IPS-18a (cell line): ENCODE data around the gene LIMS1.

Experiments
- H3K27ac ChIP-seq: one replicate; pipeline ENCODE4 v1.5.1; 2013; ENCODE audit warnings: low read length
- H3K27me3 ChIP-seq: one replicate; pipeline ENCODE4 v1.6.1; 2013; ENCODE audit warnings: mild to moderate bottlenecking, low read length; ENCODE audit not compliant: control insufficient read depth, insufficient read depth
- H3K36me3 ChIP-seq: one replicate; pipeline ENCODE4 v1.6.1; 2013; ENCODE audit warnings: low read depth, low read length; ENCODE audit not compliant: control insufficient read depth
- H3K4me1 ChIP-seq: one replicate; pipeline ENCODE4 v1.6.1; 2013; ENCODE audit warnings: low read depth, low read length; ENCODE audit not compliant: control insufficient read depth
- H3K4me3 ChIP-seq: one replicate; pipeline ENCODE4 v1.5.1; 2013; ENCODE audit warnings: low read length
- H3K9ac ChIP-seq: one replicate; pipeline ENCODE4 v1.6.1; 2013; ENCODE audit warnings: mild to moderate bottlenecking, low read length, moderate library complexity
- H3K9me3 ChIP-seq: one replicate; pipeline ENCODE4 v1.6.1; 2013; ENCODE audit warnings: low read depth, low read length; ENCODE audit not compliant: control insufficient read depth

LIMS1 gene

GRCh38 chr2:108607706-108608301 lies 73.5 kb downstream of the LIMS1 start:
- H3K4me1 ChIP-seq: peaks cover 3% of the 10 kb centered on the region
- no peaks in the 10 kb centered on the region for H3K9me3 ChIP-seq
- H3K27me3 ChIP-seq: no peaks in the 10 kb centered on the region
- no peak overlapping the region for H3K27ac ChIP-seq
- H3K4me3 ChIP-seq: no peak overlapping the region
- no peak overlapping the region for H3K9ac ChIP-seq
- H3K36me3 ChIP-seq: no peaks in the 10 kb centered on the region

GRCh38 chr2:108611021-108611420 lies 76.8 kb downstream of the LIMS1 start:
- Histone ChIP-seq H3K4me1 (peaks cover 3% of the 10 kb centered on the region), H3K27me3 (no peaks in the 10 kb centered on the region), H3K9ac (no peak overlapping the region), H3K36me3 (no peaks in the 10 kb centered on the region), H3K9me3 (no peaks in the 10 kb centered on the region), H3K4me3 (no peak overlapping the region), H3K27ac (no peak overlapping the region)

DNA sequence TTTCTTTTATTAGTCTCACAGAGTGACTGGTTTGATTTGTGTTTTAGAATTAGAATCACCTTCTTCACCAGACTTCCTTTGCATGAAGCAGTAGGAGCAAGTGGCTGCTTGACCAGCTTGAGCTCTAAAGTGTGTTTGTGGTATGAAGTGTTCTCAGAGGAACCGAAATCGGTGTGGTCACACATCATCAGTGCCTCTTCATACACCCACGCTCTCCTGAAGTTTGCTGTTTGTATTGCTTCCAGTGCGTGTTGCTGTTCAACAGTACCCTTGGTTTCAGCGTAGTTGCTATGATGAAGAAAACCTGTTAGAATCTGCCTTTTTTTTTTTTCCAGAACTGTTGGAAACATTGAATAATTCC lies 77.9 kb downstream of the LIMS1 start:
- Histone ChIP-seq H3K27ac (no peak overlapping the region), H3K9me3 (no peaks in the 10 kb centered on the region), H3K36me3 (no peaks in the 10 kb centered on the region), H3K4me3 (no peak overlapping the region), H3K9ac (no peak overlapping the region), H3K27me3 (no peaks in the 10 kb centered on the region), H3K4me1 (peaks cover 3% of the 10 kb centered on the region)

DNA sequence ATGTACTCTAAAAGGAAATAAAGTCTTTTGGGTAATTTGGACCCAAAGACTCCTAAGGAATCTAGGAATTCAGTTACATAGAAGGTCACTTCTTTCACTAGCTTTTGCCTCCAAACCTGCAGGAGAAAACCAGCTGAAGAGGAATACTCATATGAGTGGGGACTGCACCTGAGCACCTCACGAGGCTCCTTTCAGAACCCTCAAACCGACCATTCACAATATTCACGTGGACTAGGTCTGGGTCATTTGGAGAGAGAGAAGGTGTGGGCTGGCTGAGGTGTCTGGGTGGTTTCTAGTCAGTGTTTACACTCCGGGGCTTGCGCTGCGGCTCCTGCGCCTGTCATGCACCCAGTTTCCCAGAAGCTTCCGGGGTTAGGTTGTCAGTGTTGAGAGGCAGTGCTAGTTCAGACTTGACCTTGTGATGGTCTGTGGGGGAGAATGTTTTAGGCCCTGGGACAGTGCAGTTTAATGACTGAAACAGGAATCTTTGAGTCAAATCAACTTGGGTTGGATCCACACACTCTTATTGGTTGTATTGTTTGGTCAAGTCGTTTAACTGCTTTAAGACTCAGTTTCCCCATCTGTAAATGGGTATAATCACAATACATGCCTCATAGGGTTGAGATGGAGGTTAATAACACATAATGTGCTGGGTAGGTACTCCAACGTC lies 78.4 kb downstream of the LIMS1 start:
- Histone ChIP-seq H3K4me3 (no peak overlapping the region), H3K36me3 (no peaks in the 10 kb centered on the region), H3K27ac (no peak overlapping the region), H3K27me3 (no peaks in the 10 kb centered on the region), H3K9ac (no peak overlapping the region), H3K9me3 (no peaks in the 10 kb centered on the region), H3K4me1 (peaks cover 3% of the 10 kb centered on the region)

GRCh38 chr2:108613261-108614042 lies 79.2 kb downstream of the LIMS1 start:
- Histone ChIP-seq H3K36me3 (no peaks in the 10 kb centered on the region), H3K27ac (no peak overlapping the region), H3K9ac (no peak overlapping the region)

GRCh38 chr2:108614043-108614545 lies 79.8 kb downstream of the LIMS1 start:
- Histone ChIP-seq H3K4me1 (peaks cover under 1% of the 10 kb centered on the region), H3K9ac (no peak overlapping the region), H3K27ac (no peak overlapping the region)

More at GRCh38 chr2:108613261-108614042, 79.2 kb downstream of the LIMS1 start:
- Histone ChIP-seq H3K4me3 (no peak overlapping the region), H3K27me3 (no peaks in the 10 kb centered on the region), H3K4me1 (peaks cover 3% of the 10 kb centered on the region), H3K9me3 (no peaks in the 10 kb centered on the region)

GRCh38 chr2:108614659-108615058 lies 80.4 kb downstream of the LIMS1 start:
- Histone ChIP-seq H3K36me3 (no peaks in the 10 kb centered on the region), H3K9ac (no peak overlapping the region), H3K4me1 (no peaks in the 10 kb centered on the region), H3K4me3 (no peak overlapping the region), H3K9me3 (no peaks in the 10 kb centered on the region), H3K27ac (no peak overlapping the region), H3K27me3 (no peaks in the 10 kb centered on the region)

More at GRCh38 chr2:108614043-108614545, 79.8 kb downstream of the LIMS1 start:
- H3K36me3 ChIP-seq: no peaks in the 10 kb centered on the region
- no peaks in the 10 kb centered on the region for H3K27me3 ChIP-seq
- no peak overlapping the region for H3K4me3 ChIP-seq
- no peaks in the 10 kb centered on the region for H3K9me3 ChIP-seq

GRCh38 chr2:108615480-108616090 lies 81.3 kb downstream of the LIMS1 start:
- H3K9ac ChIP-seq: no peak overlapping the region
- no peaks in the 10 kb centered on the region for H3K9me3 ChIP-seq
- no peak overlapping the region for H3K4me3 ChIP-seq
- H3K27me3 ChIP-seq: no peaks in the 10 kb centered on the region
- H3K36me3 ChIP-seq: no peaks in the 10 kb centered on the region
- H3K27ac ChIP-seq: no peak overlapping the region
- peaks cover 6% of the 10 kb centered on the region for H3K4me1 ChIP-seq

GRCh38 chr2:108616318-108616717 lies 82.0 kb downstream of the LIMS1 start:
- Histone ChIP-seq H3K9ac (no peak overlapping the region), H3K27ac (no peak overlapping the region), H3K4me1 (peaks cover 13% of the 10 kb centered on the region)

DNA sequence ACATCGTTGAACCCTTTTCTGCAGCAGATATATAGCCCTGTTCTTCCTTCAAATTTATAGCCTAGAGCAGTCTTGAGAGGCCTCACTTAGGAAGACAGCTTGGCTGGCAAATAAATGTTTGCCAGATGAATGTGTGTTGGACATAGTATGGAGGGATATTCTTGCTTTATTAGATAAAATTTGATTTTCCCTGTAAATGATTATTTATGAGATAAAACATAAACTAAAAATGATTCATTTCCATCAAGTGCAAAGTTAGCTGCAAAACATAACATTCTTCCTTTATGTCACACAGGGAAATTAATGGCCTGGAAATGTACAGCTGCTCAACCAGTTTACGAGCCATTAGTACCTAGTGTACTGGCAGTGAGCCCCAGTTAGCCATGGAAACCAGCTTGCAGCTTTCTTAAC lies 82.5 kb downstream of the LIMS1 start:
- Histone ChIP-seq H3K27me3 (no peaks in the 10 kb centered on the region), H3K9ac (no peak overlapping the region), H3K4me1 (peaks cover 18% of the 10 kb centered on the region), H3K27ac (no peak overlapping the region), H3K9me3 (no peaks in the 10 kb centered on the region), H3K36me3 (no peaks in the 10 kb centered on the region), H3K4me3 (no peak overlapping the region)

More at GRCh38 chr2:108616318-108616717, 82.0 kb downstream of the LIMS1 start:
- H3K4me3 ChIP-seq: no peak overlapping the region
- H3K36me3 ChIP-seq: no peaks in the 10 kb centered on the region
- H3K9me3 ChIP-seq: no peaks in the 10 kb centered on the region
- H3K27me3 ChIP-seq: no peaks in the 10 kb centered on the region

DNA sequence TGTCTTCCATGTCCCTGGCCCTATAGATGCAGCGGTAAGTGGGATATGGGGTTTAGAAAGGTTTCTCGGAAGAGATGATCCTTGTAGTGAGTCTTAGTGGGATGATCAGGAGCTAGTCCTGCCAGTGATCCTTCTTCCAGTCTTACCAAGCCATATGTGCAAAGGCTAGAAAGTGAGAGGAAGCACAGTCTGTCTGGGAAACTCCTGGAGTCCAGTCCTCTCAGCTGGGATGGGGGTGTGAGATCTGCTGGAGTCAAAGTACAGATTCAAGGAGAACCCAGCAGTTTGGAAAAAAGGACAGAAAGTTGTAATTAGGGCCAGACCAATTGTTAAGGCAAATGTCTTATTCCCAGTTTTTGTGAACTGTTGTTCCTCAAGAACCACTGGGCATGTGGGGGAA lies 83.3 kb downstream of the LIMS1 start:
- Histone ChIP-seq H3K27ac (no peak overlapping the region), H3K4me1 (peaks cover 26% of the 10 kb centered on the region), H3K9ac (no peak overlapping the region), H3K4me3 (no peak overlapping the region), H3K27me3 (no peaks in the 10 kb centered on the region), H3K36me3 (no peaks in the 10 kb centered on the region), H3K9me3 (no peaks in the 10 kb centered on the region)
